Body of pancreas (tissue), 4 donors: ENCODE results near the gene MYH11.

Source experiments
- CTCF ChIP-seq, 7 experiments: fragments of 450-650 bp in 4 of 7; fragments of 200-600 bp in 3 of 7; sonication (generic) in 3 of 7; IDR thresholded peaks; one replicate each; pipeline ENCODE4 v1.5.1; 2016 to 2019; ENCODE audit warnings: antibody characterized with exemption in 7 of 7
- POLR2A ChIP-seq, 3 donors: fragments of 450-650 bp; IDR thresholded peaks; one replicate each; pipeline ENCODE4 v1.6.1; 2016; ENCODE audit warnings: antibody characterized with exemption in 3 of 3, mild to moderate bottlenecking in 2 of 3

GRCh38 chr16:15846510-15846909 is 10.3 kb downstream of the MYH11 start:
- no peak for TF ChIP-seq CTCF (IDR thresholded peaks at IDR 0.05)
- no peak for TF ChIP-seq POLR2A (IDR thresholded peaks at IDR 0.05)
